ENCODE measurements around the gene LRBA. TPM values are rescaled to one million over a fixed set of nuclear protein-coding genes. Genes with fewer than 3 reads are reported as not detected.

Gene LRBA
- total and polyA plus RNA-seq, 2 donors (not counting 1 experiment from before 2014, with no cell fraction given): 16.4 to 36.7 TPM

- no peak overlapping the region for H3K4me2 ChIP-seq (ENCODE audit: extremely low read depth, insufficient read depth, low read length)
- no peaks in the 10 kb centered on the region for H3K27me3 ChIP-seq (ENCODE audit: control insufficient read depth, insufficient read depth, low read length)
- no peak overlapping the region for H3K9ac ChIP-seq (ENCODE audit: insufficient read depth, low read length)
- no peak overlapping the region for H3K4me3 ChIP-seq (replicated peaks in 1 of 4; ENCODE audit: control extremely low read depth in 1 of 4, insufficient read depth in 1 of 4, low read depth in 3 of 4, low read length in 4 of 4)
- H3K9me3 ChIP-seq (ENCODE audit: control insufficient read depth, insufficient read depth, low read depth, low read length): no peaks in the 10 kb centered on the region
- DNase-seq (ENCODE audit: low read depth in 2 of 2): peak; percentile 61 to 68
- no peak overlapping the region for H2AFZ ChIP-seq (ENCODE audit: low read length)
- TF ChIP-seq EZH2 (IDR thresholded peaks at IDR 0.05; ENCODE audit: low read length, missing control alignments): no peak
- no peak for TF ChIP-seq CTCF (conservative IDR thresholded peaks at IDR 0.05 in 1 of 2, IDR thresholded peaks at IDR 0.05 in 1 of 2; ENCODE audit: low read depth in 1 of 2, low read length in 2 of 2)
- no peaks in the 10 kb centered on the region for H3K36me3 ChIP-seq (ENCODE audit: control insufficient read depth, insufficient read depth, low read length)
- no peaks in the 10 kb centered on the region for H4K20me1 ChIP-seq (ENCODE audit: control insufficient read depth, extremely low read depth, insufficient read depth, low read length)
- no peak overlapping the region for H3K27ac ChIP-seq (ENCODE audit: insufficient read depth, low read length)
- H3K4me1 ChIP-seq (ENCODE audit: control insufficient read depth, extremely low read depth, insufficient read depth, low read length): no peaks in the 10 kb centered on the region
- no peaks in the 10 kb centered on the region for H3K79me2 ChIP-seq (ENCODE audit: control insufficient read depth, insufficient read depth, low read length)
Measured at GRCh38 chr4:150573534-150573933, 441.6 kb downstream of the LRBA start.

- H3K4me1 ChIP-seq (ENCODE audit: control insufficient read depth, extremely low read depth, insufficient read depth, low read length): no peaks in the 10 kb centered on the region
- H3K79me2 ChIP-seq (ENCODE audit: control insufficient read depth, insufficient read depth, low read length): no peaks in the 10 kb centered on the region
- H3K27ac ChIP-seq (ENCODE audit: insufficient read depth, low read length): no peak overlapping the region
- H3K36me3 ChIP-seq (ENCODE audit: control insufficient read depth, insufficient read depth, low read length): no peaks in the 10 kb centered on the region
- no peak overlapping the region for H3K4me3 ChIP-seq (replicated peaks in 1 of 4; ENCODE audit: control extremely low read depth in 1 of 4, insufficient read depth in 1 of 4, low read depth in 3 of 4, low read length in 4 of 4)
- H3K9me3 ChIP-seq (ENCODE audit: control insufficient read depth, insufficient read depth, low read depth, low read length): no peaks in the 10 kb centered on the region
- no peak for DNase-seq (ENCODE audit: low read depth in 2 of 2)
- H2AFZ ChIP-seq (ENCODE audit: low read length): no peak overlapping the region
- no peaks in the 10 kb centered on the region for H4K20me1 ChIP-seq (ENCODE audit: control insufficient read depth, extremely low read depth, insufficient read depth, low read length)
- H3K9ac ChIP-seq (ENCODE audit: insufficient read depth, low read length): no peak overlapping the region
- no peak overlapping the region for H3K4me2 ChIP-seq (ENCODE audit: extremely low read depth, insufficient read depth, low read length)
- H3K27me3 ChIP-seq (ENCODE audit: control insufficient read depth, insufficient read depth, low read length): no peaks in the 10 kb centered on the region
- TF ChIP-seq EZH2 (IDR thresholded peaks at IDR 0.05; ENCODE audit: low read length, missing control alignments): no peak
- no peak for TF ChIP-seq CTCF (conservative IDR thresholded peaks at IDR 0.05 in 1 of 2, IDR thresholded peaks at IDR 0.05 in 1 of 2; ENCODE audit: low read depth in 1 of 2, low read length in 2 of 2)
Measured at GRCh38 chr4:150572704-150573504, 442.2 kb downstream of the LRBA start.

- no peaks in the 10 kb centered on the region for H3K36me3 ChIP-seq (ENCODE audit: control insufficient read depth, insufficient read depth, low read length)
- TF ChIP-seq EZH2 (IDR thresholded peaks at IDR 0.05; ENCODE audit: low read length, missing control alignments) (no peak), CTCF (conservative IDR thresholded peaks at IDR 0.05 in 1 of 2, IDR thresholded peaks at IDR 0.05 in 1 of 2; ENCODE audit: low read depth in 1 of 2, low read length in 2 of 2) (no peak)
Measured at GRCh38 chr4:150570862-150571261, 444.2 kb downstream of the LRBA start.

More at GRCh38 chr4:150570862-150571261, 444.2 kb downstream of the LRBA start:
- H4K20me1 ChIP-seq (ENCODE audit: control insufficient read depth, extremely low read depth, insufficient read depth, low read length): no peaks in the 10 kb centered on the region
- no peak overlapping the region for H3K27ac ChIP-seq (ENCODE audit: insufficient read depth, low read length)
- H3K4me1 ChIP-seq (ENCODE audit: control insufficient read depth, extremely low read depth, insufficient read depth, low read length): no peaks in the 10 kb centered on the region
- H3K4me3 ChIP-seq (replicated peaks in 1 of 4; ENCODE audit: control extremely low read depth in 1 of 4, insufficient read depth in 1 of 4, low read depth in 3 of 4, low read length in 4 of 4): no peak overlapping the region
- no peak overlapping the region for H2AFZ ChIP-seq (ENCODE audit: low read length)
- no peaks in the 10 kb centered on the region for H3K79me2 ChIP-seq (ENCODE audit: control insufficient read depth, insufficient read depth, low read length)
- H3K9ac ChIP-seq (ENCODE audit: insufficient read depth, low read length): no peak overlapping the region
- H3K4me2 ChIP-seq (ENCODE audit: extremely low read depth, insufficient read depth, low read length): no peak overlapping the region
- H3K9me3 ChIP-seq (ENCODE audit: control insufficient read depth, insufficient read depth, low read depth, low read length): no peaks in the 10 kb centered on the region
- no peak for DNase-seq (ENCODE audit: low read depth in 2 of 2)
- no peaks in the 10 kb centered on the region for H3K27me3 ChIP-seq (ENCODE audit: control insufficient read depth, insufficient read depth, low read length)

Measured in fibroblast of lung (primary cell).